ENCODE measurements around the gene NKG7.

NKG7 gene

DNA sequence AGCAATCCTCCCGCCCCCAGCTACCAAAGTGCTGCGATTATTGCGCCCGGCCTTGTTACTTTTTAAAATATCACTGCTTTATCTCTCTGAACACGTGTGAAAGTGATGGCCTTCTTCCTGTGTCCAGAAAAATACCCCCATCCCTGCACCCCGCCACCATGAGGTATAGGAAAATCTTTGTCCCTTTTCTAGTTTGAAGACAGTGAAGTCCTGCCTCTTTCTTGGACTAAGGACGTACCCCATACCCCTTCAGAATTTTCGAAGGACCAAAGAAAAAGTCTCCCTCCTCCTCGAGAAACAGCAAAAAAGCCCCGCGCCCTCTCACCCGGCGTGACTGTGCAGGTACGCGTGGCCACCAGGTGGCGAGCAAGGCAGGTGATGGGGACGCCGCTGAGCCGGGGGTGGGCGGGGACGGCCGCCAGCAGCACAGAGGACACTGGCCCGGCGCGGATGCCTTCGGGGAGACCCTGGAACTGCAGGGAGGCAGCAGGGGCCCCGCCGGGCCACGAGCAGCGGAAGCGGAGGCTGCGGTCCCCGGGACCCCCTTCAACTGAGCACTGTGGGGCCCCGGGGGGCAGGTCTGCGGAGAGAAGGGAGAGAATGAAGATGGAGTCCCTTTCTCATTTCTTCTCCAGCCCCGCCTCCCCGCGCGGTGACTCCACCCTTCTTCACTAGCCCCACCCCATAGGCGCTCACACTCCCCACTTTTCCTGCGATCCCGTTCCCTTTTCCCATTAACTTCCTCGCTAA lies 33.7 kb downstream of the NKG7 start:
- peak; percentile 90 for DNase-seq (ENCODE audit: low read depth, low spot score)

DNA sequence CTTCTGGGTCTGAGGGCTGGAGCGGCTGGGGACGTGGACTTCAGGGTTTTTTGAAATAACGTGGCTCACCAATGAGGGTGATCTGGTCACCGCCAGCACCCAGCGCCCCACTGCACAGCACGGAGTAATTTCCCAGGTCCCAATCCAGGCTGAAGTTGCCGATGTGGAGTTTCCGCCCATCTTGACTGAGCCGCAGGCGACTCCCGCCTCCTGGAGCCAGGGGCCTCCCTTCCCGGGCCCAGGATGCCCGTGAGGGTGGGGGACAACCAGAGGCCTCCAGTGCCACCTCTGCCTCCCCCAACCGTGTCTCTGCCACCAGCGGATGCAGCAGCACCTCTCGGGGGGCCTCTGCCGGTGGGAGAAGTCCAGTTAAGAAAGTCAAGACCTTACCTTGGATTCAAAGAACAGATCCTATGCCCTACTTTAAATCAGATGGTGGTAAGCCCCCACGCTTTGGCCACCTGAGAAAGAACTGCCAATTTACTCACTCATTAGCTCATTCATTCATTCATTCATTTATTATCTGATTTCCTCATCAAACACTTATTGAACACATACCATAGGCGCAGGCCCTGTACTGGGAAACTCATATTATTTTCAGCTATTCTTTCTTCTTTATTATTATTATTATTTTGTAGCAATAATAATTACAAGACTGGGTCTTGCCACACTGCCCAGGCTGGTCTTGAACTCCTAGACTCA lies 34.4 kb downstream of the NKG7 start:
- no peak for DNase-seq (ENCODE audit: low read depth, low spot score)

DNA sequence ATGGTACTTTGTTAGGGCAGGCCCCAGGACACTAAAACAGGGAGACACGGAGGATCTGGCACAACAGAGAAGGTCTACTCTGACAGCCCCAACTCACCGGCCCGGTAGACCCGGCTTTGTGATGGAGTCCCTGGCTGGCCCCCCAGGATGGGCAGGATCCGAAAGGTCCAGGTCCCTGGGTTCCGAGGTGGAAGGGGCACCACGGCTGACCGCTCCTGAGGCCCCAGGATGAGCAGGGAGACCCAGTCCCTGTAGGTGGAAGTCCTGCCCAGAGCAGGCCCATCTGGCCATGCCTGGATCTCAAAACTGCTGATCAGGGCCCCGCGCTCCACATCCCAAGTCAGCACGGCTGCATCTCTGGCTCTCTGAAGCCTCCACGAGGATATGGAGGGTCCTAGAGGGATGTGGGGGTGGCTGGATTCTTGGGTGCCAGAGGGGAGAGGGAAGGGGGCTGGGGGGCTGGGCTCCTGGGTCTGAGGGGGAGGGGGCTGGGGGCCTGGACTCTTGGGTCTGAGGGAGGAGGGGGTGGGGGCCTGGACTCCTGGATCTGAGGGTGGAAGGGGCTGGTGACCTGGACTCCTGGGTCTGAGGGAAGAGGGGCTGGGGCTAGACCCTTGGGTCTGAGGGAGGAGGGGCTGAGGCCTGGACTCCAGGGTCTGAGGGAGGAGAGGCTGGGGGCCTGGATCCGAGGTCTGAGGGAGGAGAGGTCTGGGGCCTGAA lies 35.2 kb downstream of the NKG7 start:
- DNase-seq (ENCODE audit: low read depth, low spot score) = no peak

DNA sequence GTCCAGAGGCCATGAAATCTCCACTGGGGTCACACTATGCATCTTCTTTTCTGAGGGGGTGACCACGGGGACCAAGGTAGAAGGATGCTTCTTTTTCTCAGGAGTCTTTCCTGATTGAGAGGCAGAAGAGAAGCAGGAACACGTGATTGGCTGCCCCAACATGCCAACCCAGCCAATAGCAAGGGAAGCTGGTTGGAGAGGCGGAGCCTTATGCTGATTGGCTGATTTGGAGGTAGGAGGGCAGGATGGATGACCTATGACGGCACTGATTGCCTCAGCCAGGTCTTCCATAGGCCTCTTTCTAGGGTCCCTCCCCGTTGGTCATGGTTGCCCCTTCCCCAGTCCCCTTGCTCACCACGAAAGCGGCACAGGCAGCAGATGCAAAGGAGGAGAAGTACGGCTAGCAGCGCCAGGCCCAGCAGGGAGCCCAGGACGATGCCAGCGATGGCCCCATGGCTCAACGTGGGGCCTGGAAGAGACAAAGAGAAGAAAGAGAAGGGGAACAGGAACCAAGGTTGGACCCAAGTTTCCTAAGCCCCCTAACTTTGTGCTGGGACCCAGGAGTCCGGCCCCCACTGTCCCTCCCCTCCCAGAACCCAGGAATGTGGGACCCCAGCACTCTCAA lies 38.5 kb downstream of the NKG7 start:
- DNase-seq (ENCODE audit: low read depth, low spot score) = no peak

DNA sequence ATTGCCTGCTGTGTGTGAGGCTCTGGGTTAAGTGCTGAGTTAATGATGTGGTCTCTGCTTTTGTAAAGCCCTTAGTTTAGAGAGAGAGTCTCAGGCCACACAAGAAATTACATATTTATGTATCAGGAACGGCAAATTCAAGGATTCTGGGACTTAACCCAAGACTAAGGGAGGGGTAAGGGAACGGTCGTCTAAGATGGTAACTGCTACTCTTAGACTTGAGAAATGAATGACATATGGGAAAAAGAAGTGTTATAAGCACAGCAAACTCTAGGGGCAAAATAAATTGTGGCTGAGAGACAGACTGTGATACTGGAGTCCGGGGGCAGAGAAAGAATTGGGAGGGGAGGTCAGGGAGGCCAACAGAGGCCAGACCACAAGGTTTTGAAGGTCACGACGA lies 40.7 kb downstream of the NKG7 start:
- no peak for DNase-seq (ENCODE audit: low read depth, low spot score)

DNA sequence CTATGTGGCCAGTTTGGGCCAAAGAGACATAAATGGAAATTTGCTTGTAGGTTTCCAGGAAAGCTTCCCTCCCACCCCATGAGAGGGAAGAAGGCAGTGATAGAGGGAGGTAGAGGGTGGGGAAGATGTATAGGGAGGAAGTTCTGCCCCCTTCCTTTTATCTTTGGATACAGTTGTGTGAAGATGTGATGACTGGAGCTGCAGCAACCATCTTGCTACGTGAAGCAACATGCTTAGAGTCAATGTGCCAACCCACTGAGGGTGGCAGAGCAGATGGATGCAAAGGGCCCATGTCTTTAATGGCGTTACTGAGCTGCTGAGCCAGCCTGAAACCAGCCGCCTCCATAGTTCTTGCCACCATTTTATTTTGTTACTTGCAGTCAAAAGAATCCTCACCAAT lies 41.3 kb downstream of the NKG7 start:
- no peak for DNase-seq (ENCODE audit: low read depth, low spot score)

DNA sequence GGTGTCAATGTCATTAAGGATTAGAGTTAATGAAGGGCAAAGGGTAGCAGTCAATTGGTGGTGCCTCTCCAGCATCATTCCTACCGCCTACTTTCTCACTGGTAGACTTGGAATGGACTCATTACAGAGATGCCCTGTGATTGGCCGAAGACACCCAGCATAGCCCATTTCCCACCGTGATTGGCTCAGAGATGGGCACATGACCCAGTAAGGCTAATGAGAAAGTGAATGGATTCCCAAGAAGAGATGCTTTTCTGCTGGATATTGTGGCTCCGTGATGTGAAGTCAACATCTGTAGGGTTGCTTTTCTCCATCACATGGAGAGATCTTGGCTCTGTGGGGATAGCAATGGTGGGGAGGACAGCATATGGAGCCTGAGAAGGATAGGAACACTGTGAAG lies 42.1 kb downstream of the NKG7 start:
- DNase-seq (ENCODE audit: low read depth, low spot score) = no peak

DNA sequence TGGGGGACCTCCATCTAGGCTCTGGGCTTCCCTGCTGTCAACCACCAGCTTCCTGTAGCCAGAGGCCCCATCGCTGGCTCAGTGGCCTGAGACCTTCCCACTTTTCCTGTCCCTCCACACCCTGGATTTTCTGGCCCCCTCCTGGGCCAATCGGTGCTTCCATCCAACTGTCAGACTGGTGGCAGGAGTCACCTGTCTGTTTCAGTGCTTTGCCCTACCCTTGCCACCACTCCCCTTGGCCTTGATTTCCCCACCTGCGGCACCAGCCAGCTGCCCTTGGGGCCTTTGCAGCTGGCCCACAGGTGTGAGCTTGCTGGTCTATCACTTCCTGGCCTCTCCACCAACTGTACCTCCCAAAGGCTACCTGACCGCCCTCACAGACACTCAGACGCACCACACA lies 43.0 kb downstream of the NKG7 start:
- DNase-seq (ENCODE audit: low read depth, low spot score) = no peak

DNA sequence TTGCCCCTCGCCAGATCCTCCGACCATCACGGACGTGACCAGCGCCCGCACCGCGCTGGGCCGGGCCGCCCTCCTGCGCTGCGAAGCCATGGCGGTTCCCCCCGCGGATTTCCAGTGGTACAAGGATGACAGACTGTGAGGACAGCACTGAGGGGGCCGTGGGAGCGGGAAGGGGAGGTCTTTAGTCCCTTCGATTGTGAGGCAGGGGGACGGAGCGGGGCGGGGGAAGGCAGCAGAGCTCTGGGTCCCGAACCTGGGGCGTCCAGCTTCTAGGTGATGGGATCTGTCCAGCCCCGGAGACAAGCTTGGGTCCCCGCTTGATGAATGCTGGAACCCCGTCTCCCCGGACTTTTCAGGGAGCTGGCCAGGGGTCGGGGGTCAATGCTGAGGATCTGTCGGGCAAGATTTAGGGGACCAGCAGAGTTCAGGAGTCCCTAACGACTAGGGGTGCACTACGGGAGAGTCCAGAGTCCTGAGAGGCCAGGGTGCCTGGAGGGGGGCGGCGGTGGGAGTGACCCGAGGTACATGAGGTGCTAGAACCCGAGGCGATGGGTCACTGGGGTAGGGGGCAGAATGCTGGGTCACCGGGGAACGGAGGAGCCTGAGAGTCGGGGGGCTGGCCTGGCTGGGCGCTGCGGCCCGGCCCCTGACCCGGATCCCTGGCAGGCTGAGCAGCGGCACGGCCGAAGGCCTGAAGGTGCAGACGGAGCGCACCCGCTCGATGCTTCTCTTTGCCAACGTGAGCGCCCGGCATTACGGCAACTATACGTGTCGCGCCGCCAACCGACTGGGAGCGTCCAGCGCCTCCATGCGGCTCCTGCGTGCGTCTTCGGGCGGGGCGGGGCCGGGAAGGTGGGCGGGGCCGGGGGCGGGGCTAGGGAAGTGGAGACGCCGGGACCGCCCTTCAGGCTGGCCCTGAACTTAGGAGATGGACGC lies 45.1 kb downstream of the NKG7 start:
- DNase-seq (ENCODE audit: low read depth, low spot score) = peak; percentile 29

DNA sequence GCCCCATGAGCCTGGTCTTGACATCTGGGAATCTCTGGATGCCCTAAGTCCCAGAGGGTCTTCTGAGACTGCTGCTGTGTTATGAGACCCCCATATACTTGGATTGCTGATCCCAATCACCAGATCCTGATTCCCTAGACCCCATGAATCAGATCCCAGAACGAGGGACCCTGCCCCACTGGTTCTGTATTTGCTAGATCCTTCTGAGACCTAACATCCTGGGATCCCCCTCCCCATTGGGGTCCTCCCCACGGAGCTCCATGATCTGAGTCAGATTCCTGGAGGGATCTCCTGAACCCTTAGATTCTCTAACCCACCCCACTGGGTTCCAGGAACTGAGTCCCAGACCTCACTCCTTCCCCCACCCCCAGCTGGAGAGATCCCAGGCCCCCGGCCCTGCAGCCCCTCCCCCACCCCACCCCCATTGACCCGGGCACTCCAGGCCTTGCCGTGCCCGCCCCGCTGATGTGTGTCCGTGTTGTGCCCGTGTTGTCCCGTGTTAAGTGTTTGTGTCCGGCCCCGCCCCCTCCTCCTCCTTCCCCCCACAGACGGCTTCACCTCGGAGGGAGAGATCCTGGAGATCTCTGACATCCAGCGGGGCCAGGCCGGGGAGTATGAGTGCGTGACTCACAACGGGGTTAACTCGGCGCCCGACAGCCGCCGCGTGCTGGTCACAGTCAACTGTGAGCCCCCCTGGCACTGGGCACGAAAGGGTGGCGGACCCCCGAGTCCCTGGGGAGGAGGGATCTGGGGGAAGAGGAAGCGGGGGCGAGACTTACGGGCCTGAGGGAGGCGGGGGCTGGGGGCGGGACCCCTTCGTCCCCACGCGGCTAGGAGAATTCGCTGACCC lies 46.0 kb downstream of the NKG7 start:
- no peak for DNase-seq (ENCODE audit: low read depth, low spot score)

DNA sequence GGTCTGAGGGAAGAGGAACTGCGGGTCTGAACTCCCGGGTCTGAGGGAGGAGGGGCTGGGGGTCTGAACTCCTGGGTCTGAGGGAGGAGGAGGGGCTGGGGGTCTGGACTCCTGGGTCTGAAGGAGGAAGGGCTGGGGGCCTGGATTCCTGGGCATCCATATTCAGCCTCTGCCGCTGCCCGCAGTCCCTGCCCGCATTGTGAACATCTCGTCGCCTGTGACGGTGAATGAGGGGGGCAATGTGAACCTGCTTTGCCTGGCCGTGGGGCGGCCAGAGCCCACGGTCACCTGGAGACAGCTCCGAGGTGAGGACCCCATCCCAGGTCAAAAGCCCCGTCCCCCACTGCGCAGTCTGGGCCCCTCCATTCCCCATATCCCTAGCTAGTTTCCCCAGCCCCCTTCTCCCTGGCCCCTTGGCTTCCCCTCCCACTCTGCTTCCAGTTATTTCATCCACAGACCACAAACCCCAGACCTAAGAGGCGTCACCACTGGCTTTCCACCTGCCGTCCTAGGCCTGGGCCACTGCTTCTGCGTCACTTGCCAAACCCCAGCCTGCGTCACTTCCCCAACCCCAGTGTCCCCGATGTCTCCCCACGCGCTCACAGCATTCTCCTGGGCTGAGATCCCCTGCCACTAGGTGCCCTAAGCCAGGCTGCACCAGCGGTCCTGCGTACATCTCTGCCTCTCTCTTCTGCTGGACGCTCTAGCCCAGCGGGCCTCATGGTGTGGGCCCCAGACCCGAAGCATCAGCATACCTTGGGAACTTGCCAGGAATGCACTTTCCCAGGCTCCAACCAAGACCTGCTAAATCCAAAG lies 47.1 kb downstream of the NKG7 start:
- no peak for DNase-seq (ENCODE audit: low read depth, low spot score)

DNA sequence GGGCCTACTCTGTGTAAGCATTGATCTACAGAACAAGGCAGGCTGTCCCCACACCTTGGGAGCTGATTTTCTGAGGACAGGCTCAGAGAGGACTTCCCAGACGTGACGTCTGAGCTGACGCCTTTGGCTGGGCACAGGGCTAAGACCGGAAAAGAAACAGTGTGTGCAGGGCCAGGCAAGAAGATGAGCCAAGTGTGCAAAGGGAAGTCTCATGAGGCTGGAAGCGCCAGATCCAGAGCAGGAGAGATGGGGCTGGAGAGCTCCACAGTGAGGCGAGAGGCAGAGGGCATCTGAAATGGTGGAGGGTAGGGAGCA lies 48.3 kb downstream of the NKG7 start:
- no peak for DNase-seq (ENCODE audit: low read depth, low spot score)

DNA sequence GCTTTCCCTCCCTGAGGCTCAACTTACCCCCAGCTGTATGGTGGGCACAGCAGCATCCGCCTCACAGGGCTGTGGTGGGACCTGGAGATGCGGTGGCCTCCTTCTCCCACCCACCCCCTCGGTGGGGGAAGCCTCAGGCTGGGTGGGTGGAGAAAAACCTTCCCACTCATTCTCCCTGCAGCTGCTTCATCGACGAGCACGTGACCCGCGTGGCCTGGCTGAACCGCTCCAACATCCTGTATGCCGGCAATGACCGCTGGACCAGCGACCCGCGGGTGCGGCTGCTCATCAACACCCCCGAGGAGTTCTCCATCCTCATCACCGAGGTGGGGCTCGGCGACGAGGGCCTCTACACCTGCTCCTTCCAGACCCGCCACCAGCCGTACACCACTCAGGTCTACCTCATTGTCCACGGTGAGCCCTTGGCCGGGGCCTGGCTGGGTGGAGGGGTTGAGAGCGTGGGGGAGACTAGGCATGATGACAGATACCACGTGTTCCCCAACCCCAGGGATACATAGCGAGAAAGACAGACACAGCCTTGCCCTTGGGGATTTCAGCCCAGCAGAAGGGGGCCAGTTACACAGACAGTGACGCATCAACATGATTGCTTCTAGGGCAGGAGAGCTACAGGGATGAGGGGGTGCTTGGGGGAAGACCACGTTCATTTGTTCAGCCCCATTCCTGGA lies 48.8 kb downstream of the NKG7 start:
- DNase-seq (ENCODE audit: low read depth, low spot score) = no peak

DNA sequence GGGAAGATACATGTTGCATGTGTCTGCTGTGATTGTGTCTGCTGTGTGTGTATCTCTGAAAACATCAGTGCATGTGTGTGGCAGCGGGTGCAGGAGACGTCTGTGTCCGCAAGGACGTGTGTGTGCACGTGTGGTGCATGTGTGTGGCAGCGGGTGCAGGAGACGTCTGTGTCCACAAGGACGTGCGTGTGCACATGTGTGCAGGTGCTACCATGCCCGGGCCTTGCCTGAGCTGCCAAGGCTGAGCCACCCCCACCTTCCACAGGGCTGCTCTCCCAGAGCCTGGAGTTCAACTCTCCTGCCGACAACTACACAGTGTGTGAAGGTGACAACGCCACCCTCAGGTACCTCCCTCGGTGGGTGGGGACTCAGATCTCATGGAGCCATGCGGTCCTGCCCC lies 50.7 kb downstream of the NKG7 start:
- no peak for DNase-seq (ENCODE audit: low read depth, low spot score)

Measured in astrocyte of the hippocampus (primary cell).